Thyroid gland (tissue), 4 donors: ENCODE results near the gene NFYA. TPM values are rescaled to one million over a fixed set of nuclear protein-coding genes. Genes with fewer than 3 reads are reported as not detected.

Experiments
- DNase-seq, 2 donors: peaks; one replicate each; pipeline ENCODE4 v3.0.0-alpha.2; 2019
- H3K27ac ChIP-seq, 3 donors: fragments of 200-600 bp; sonication (generic); 1 replicate in 2 of 3; 2 replicates in 1 of 3; pipeline ENCODE4 v1.5.1; 2016 to 2019; ENCODE audit warnings: mild to moderate bottlenecking in 1 of 3, moderate library complexity in 1 of 3
- H3K27me3 ChIP-seq: fragments of 200-600 bp; sonication (generic); one replicate; pipeline ENCODE4 v1.5.1; 2019
- H3K36me3 ChIP-seq, 2 donors: fragments of 200-600 bp; sonication (generic); one replicate each; pipeline ENCODE4 v1.5.1; 2016 to 2019
- H3K4me1 ChIP-seq, 2 donors: fragments of 200-600 bp; sonication (generic); one replicate each; pipeline ENCODE4 v1.5.1; 2017 to 2019
- H3K4me3 ChIP-seq, 3 donors: fragments of 200-600 bp; sonication (generic); replicated peaks in 1 of 3; 1 replicate in 2 of 3; 2 replicates in 1 of 3; pipeline ENCODE4 v1.5.1; 2016; ENCODE audit warnings: mild to moderate bottlenecking in 1 of 3
- H3K9me3 ChIP-seq: fragments of 200-600 bp; sonication (generic); one replicate; pipeline ENCODE4 v1.5.1; 2017
- CTCF ChIP-seq, 6 experiments: fragments of 200-600 bp in 3 of 6; fragments of 450-650 bp in 3 of 6; sonication (generic) in 3 of 6; IDR thresholded peaks; one replicate each; pipeline ENCODE4 v1.5.1; 2016 to 2019; ENCODE audit warnings: antibody characterized with exemption in 6 of 6, mild to moderate bottlenecking in 2 of 6, inconsistent platforms in 1 of 6, moderate library complexity in 1 of 6
- POLR2A ChIP-seq, 2 donors: fragments of 450-650 bp; IDR thresholded peaks; one replicate each; pipeline ENCODE4 v1.6.1; 2017; ENCODE audit warnings: antibody characterized with exemption in 2 of 2, mild to moderate bottlenecking in 2 of 2, moderate library complexity in 1 of 2
- WGBS, 2 donors: methylation state at CpG; one replicate each; pipeline ENCODE4 v1.1.5; 2017; 5-methylcytosine and 5-hydroxymethylcytosine counted together
- intact Hi-C: fragments of 100-400 bp; cut with DNase I; formaldehyde crosslinking; loops from one replicate; pipeline ENCODE4 v1.15.1; 2023
- total RNA-seq, 4 donors: library from RNA; depleted of rRNA; stranded (reverse); fragments of >200 nt; gene quantifications; one replicate each; pipeline ENCODE4 v1.2.3, GENCODE V29; 2016

The NFYA gene
- total RNA-seq, 4 donors from 2014 or later, result 31.8 to 40.3 (median 36.0) TPM

DNA sequence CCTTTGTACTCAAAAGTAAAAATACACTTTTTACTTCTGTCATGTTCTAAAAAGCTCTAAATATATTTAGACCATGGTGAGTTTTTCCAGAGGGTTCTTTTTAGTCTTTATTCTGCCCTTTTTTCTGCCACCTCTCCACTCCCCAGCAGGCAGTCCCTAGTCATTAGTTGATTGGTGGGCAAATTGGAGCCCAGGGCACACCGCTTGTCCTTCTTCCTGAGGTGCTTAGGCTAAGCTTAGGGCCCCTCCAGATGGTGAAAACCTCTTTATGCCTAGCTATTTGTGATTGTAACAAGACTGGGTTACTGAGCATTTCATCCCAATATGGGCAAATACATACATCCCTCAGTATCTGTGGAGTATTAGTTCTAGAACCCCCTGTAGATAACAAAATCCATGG, 75.1 kb downstream of the NFYA start:
- Histone ChIP-seq H3K27me3 (no peaks in the 10 kb centered on the region), H3K27ac (no peak overlapping the region), H3K4me3 (no peak overlapping the region), H3K4me1 (no peaks in the 10 kb centered on the region), H3K36me3 (no peaks in the 10 kb centered on the region), H3K9me3 (no peaks in the 10 kb centered on the region)
- no peak for DNase-seq
- intact Hi-C loops, result no loop called here
- TF ChIP-seq CTCF (IDR thresholded peaks at IDR 0.05) (no peak), POLR2A (IDR thresholded peaks at IDR 0.05) (no peak)
- WGBS, 2 donors, result 94 to 100% methylated on average over 1 of the region's 1 CpG

Other genes starting within 250 kb of the NFYA start
- gene UNC5CL, start 33.8 kb upstream of the NFYA start, total RNA-seq, result 1 to 10 TPM in 3 of 4 donors, under 1 TPM in 1; 0.93 to 3.6 (median 2.0) TPM
- not detected for gene TSPO2, start 30.5 kb upstream of the NFYA start, total RNA-seq
- gene APOBEC2, start 19.8 kb upstream of the NFYA start, total RNA-seq, result not detected
- gene OARD1, start 618 bp upstream of the NFYA start, total RNA-seq, result 10 to 100 TPM; 23.6 to 31.7 (median 25.4) TPM
- gene TREML1, start 81.4 kb downstream of the NFYA start, total RNA-seq, result not detected
- 1 to 10 TPM in 3 of 4 donors, not detected in 1; 1.0 to 4.1 (median 1.7) TPM for gene TREM2, start 90.1 kb downstream of the NFYA start, total RNA-seq
- not detected for gene TREML2, start 128.2 kb downstream of the NFYA start, total RNA-seq
- gene TREML4, start 155.4 kb downstream of the NFYA start, total RNA-seq, result not detected
- gene TREM1, start 213.7 kb downstream of the NFYA start, total RNA-seq, result 1 to 10 TPM in 2 of 4 donors, under 1 TPM in 1, not detected in 1; 0.63 to 4.5 (median 1.0) TPM